Left cardiac atrium (tissue), 2 donors: ENCODE data around the gene PLEKHN1. TPM values are rescaled to one million over a fixed set of nuclear protein-coding genes. Genes with fewer than 3 reads are reported as not detected.

Experiments
- total RNA-seq, 2 donors: library from RNA; stranded (reverse); fragmentation: NEBNext Ultra II Directional; extraction: Animal tissue kit (Norgen Biotek cat#: 25700); gene quantifications; one replicate each; pipeline ENCODE4 v1.2.1, GENCODE V29; 2021
- donor health status: DM: no; HTN: yes; CAD: no; lungs with severe emphysema.
- donor health status: DM: yes; HTN: yes; CAD: no.

Gene PLEKHN1
- total RNA-seq, 2 donors from 2014 or later: 0.38 to 0.50 TPM

Other genes starting within 250 kb of the PLEKHN1 start
- 1 to 10 TPM; 5.1 to 7.5 TPM for gene SAMD11, start 42.6 kb upstream of the PLEKHN1 start, total RNA-seq
- gene NOC2L, start 7.2 kb upstream of the PLEKHN1 start, total RNA-seq: 10 to 100 TPM; 38.1 to 48.7 TPM
- gene KLHL17, start 5.9 kb upstream of the PLEKHN1 start, total RNA-seq: 1 to 10 TPM; 5.7 to 8.2 TPM
- gene PERM1, start 15.6 kb downstream of the PLEKHN1 start, total RNA-seq: 10 to 100 TPM; 78.9 to 85.5 TPM
- 10 to 100 TPM; 42.1 to 68.3 TPM for gene HES4, start 33.6 kb downstream of the PLEKHN1 start, total RNA-seq
- 10 to 100 TPM; 13.4 to 42.3 TPM for gene ISG15, start 47.0 kb downstream of the PLEKHN1 start, total RNA-seq
- gene AGRN, start 53.6 kb downstream of the PLEKHN1 start, total RNA-seq: 10 to 100 TPM; 14.8 to 25.7 TPM
- not detected for gene RNF223, start 107.8 kb downstream of the PLEKHN1 start, total RNA-seq
- gene C1orf159, start 149.6 kb downstream of the PLEKHN1 start, total RNA-seq: 1 to 10 TPM; 5.3 to 6.1 TPM
- not detected for gene TTLL10, start 207.4 kb downstream of the PLEKHN1 start, total RNA-seq
- under 1 TPM in 1 of 2 donors, not detected in 1; 0.44 TPM for gene TNFRSF18, start 240.1 kb downstream of the PLEKHN1 start, total RNA-seq
- gene TNFRSF4, start 247.7 kb downstream of the PLEKHN1 start, total RNA-seq: 1 to 10 TPM; 1.2 to 1.6 TPM